ENCODE data around the gene SESTD1.
"Not testable (repeated sequence)": the region's sequence is repeated elsewhere in the genome, so short reads cannot be mapped to it uniquely, and the experiment has no call there.

The SESTD1 gene

GRCh38 chr2:179201869-179202268, 62.8 kb downstream of the SESTD1 start:
- no peak for TF ChIP-seq CTCF (IDR thresholded peaks at IDR 0.05; ENCODE audit: insufficient read depth, low read length, poor library complexity, severe bottlenecking)
- H3K27me3 ChIP-seq (replicated peaks; ENCODE audit: control insufficient read depth, insufficient read depth, low read length): no peaks in the 10 kb centered on the region
- no peaks in the 10 kb centered on the region for H3K36me3 ChIP-seq (ENCODE audit: control insufficient read depth, insufficient read depth, low read length)
- no peak for DNase-seq (ENCODE audit: extremely low read depth, insufficient read length)
- no peak overlapping the region for H3K4me3 ChIP-seq (replicated peaks; ENCODE audit: low read depth, low read length)

DNA sequence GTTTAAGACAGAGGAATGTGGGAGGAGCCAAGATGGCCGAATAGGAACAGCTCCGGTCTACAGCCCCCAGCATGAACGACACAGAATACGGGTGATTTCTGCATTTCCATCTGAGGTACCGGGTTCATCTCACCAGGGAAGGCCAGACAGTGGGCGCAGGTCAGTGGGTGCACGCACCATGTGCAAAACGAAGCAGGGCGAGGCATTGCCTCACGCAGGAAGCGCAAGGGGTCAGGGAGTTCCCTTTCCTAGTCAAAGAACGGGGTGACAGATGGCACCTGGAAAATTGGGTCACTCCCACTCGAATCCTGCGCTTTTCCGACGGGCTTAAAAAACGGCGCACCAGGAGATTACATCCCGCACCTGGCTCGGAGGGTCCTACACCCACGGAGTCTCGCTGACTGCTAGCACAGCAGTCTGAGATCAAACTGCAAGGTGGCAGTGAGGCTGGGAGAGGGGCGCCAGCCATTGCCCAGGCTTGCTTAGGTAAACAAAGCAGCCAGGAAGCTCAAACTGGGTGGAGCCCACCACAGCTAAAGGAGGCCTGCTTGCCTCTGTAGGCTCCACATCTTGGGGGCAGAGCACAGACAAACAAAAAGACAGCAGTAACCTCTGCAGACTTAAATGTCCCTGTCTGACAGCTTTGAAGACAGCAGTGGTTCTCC, 68.6 kb downstream of the SESTD1 start:
- not testable (repeated sequence) for H3K36me3 ChIP-seq (ENCODE audit: control insufficient read depth, insufficient read depth, low read length); H3K27me3 ChIP-seq (replicated peaks; ENCODE audit: control insufficient read depth, insufficient read depth, low read length); DNase-seq (ENCODE audit: extremely low read depth, insufficient read length); H3K4me3 ChIP-seq (replicated peaks; ENCODE audit: low read depth, low read length)

- Histone ChIP-seq H3K27me3 (replicated peaks; ENCODE audit: control insufficient read depth, insufficient read depth, low read length) (no peaks in the 10 kb centered on the region), H3K4me3 (replicated peaks; ENCODE audit: low read depth, low read length) (no peak overlapping the region), H3K36me3 (ENCODE audit: control insufficient read depth, insufficient read depth, low read length) (no peaks in the 10 kb centered on the region)
- no peak for TF ChIP-seq CTCF (IDR thresholded peaks at IDR 0.05; ENCODE audit: insufficient read depth, low read length, poor library complexity, severe bottlenecking)
- DNase-seq (ENCODE audit: extremely low read depth, insufficient read length): no peak
Measured at GRCh38 chr2:179195141-179195540, 69.5 kb downstream of the SESTD1 start.

DNA sequence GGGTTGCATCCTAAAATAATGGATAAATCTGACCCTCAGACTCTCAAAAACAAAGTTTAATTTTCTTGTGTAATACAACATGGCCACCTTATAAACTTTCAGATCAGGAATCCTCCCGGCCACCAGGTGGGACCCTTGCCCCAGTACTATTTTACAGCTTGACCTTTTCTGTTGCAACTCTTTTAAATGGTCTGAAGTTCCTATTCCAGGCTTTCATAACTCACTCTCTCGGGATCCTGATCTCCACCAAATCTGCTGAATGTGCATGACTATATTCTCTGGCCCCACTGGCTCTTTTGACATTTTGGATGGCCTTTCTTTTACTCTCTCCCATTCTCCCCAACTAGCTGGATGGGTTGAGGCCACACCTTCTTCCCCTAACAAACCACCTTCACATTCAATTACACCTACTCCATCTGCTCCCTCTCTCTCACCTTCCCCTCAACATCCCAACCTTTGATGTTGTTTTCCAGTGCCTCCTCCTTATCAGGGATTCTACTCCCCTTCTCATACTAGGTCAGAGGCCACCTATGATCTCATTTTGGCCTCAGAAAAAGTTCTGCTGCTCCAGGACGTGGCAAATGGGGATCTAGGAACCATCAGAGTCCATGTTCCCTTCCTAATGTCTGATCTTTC, 70.8 kb downstream of the SESTD1 start:
- no peak for TF ChIP-seq CTCF (IDR thresholded peaks at IDR 0.05; ENCODE audit: insufficient read depth, low read length, poor library complexity, severe bottlenecking)
- no peak for DNase-seq (ENCODE audit: extremely low read depth, insufficient read length)
- Histone ChIP-seq H3K36me3 (ENCODE audit: control insufficient read depth, insufficient read depth, low read length) (no peaks in the 10 kb centered on the region), H3K4me3 (replicated peaks; ENCODE audit: low read depth, low read length) (no peak overlapping the region), H3K27me3 (replicated peaks; ENCODE audit: control insufficient read depth, insufficient read depth, low read length) (no peaks in the 10 kb centered on the region)

GRCh38 chr2:179191110-179191509, 73.5 kb downstream of the SESTD1 start:
- no peaks in the 10 kb centered on the region for H3K36me3 ChIP-seq (ENCODE audit: control insufficient read depth, insufficient read depth, low read length)
- no peak for TF ChIP-seq CTCF (IDR thresholded peaks at IDR 0.05; ENCODE audit: insufficient read depth, low read length, poor library complexity, severe bottlenecking)
- no peaks in the 10 kb centered on the region for H3K27me3 ChIP-seq (replicated peaks; ENCODE audit: control insufficient read depth, insufficient read depth, low read length)
- no peak overlapping the region for H3K4me3 ChIP-seq (replicated peaks; ENCODE audit: low read depth, low read length)
- DNase-seq (ENCODE audit: extremely low read depth, insufficient read length): no peak

DNA sequence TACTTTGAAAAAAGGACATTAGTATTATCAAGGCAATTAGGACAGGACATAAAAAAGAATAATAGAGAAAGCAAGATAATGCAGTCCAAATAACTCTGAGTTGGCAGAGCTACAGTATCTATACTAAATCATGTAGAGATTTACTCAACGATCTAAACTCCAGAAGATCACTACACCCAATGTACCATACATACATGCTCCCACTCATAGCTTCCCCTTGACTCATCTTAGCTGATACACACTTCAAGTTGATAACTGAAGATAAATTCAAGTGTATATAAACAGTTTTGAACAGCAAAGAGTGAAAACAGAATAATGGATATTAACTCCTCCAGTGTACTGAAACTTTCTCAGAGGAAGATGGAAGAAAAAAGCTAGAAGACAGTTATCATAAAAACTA, 78.5 kb downstream of the SESTD1 start:
- Histone ChIP-seq H3K36me3 (ENCODE audit: control insufficient read depth, insufficient read depth, low read length) (no peaks in the 10 kb centered on the region), H3K27me3 (replicated peaks; ENCODE audit: control insufficient read depth, insufficient read depth, low read length) (no peaks in the 10 kb centered on the region), H3K4me3 (replicated peaks; ENCODE audit: low read depth, low read length) (no peak overlapping the region)
- DNase-seq (ENCODE audit: extremely low read depth, insufficient read length): no peak
- TF ChIP-seq CTCF (IDR thresholded peaks at IDR 0.05; ENCODE audit: insufficient read depth, low read length, poor library complexity, severe bottlenecking): no peak
